Measurements from ENCODE around the gene RAD1.

The RAD1 gene

DNA sequence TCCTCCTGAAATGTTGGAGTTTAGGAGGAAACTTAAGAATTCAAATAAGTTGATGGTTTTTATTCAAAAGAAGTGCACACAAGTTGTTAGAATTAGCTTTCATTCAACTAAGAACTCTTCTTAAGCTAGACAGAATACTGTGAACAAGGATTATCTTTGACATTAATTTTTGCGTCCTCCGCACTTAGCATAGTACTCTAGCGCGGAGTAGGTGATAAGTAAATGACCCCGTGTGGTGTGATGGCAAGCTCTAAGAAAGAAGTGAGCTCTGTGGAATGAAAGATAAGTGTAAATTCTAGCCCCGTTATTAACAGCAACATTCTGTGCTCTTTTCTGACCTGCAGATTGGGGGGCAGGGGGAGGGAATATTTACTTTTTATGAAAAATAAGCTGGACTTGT lies 1.2 kb upstream of the RAD1 start:
- DNase-seq (ENCODE audit: low spot score), result no peak

DNA sequence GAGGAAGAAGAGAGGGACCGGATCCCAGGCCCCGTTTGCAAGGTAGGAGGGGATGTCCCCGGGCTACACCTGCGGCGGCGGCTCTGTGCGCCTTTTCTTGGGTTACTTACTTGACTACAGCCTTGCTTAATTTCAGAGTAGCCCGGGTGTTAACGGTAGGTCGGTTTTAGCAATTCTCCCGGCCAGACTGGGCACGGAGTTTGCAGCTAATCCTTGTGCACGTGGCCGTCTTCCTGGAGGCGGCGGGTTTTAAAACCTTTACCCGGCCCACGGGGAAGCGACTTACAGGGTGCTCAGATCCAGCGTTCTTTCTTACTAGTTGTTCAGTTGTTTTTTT lies 520 bp upstream of the RAD1 start:
- no peak for DNase-seq (ENCODE audit: low spot score)

DNA sequence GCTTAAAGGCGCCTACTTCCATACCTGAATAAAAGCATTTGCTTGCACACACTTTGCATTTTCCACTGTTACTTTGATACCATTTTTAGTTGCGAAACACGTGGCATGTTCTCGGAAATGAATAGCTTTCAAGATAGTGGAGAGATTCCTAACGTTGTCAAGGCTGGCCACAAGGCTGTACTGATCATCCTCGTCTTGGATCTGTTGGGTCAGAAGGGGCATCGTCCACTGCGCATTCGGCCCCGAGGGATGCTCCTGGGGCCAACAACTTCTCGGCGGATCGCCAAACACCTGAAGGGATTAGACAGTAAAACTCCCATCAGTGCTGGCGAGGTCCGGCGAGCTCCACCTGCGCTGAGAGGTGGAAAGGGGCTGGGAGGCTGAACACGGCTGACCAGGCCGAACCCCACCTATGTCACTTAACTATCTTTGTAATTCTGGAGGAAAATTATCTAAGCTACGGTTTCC lies 599 bp downstream of the RAD1 start:
- DNase-seq (ENCODE audit: low spot score), result no peak

DNA sequence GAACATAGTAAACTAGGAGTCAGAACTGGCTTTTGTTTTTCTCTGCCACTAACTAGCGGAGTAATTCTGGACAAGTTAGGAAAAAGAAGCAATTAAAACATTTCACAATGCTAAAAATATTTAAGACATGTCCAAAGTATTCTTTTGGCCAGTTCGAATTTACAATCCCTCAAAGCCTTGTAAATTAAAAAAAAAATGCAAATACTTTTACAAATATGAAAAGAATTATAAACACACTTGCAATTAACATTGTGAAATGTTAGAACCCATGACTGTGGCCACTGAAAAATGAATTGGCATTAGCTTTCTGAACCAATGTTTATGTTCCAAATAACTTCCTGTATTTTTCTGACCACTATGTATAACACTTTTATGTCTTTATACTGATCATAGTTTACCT lies 2.2 kb downstream of the RAD1 start:
- no peak for DNase-seq (ENCODE audit: low spot score)

DNA sequence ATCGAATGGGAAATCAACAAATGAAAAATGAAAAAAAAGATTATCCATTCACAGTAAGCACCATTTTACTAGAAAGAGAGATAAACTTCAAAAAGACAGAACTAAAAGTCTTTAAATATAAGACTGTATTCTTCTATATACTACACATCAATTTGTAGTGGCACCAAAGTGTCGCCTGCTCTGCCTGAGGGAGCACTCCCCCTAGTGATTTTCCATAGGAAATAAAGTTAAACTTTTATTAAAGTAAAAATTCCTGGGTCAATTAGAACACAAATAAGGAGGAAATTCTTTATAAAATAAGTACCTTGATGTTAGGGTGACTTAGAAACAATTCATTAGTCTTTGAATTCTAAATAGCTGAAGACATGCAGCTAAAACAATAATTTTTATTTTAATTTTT lies 9.7 kb downstream of the RAD1 start:
- DNase-seq (ENCODE audit: low spot score), result no peak

DNA sequence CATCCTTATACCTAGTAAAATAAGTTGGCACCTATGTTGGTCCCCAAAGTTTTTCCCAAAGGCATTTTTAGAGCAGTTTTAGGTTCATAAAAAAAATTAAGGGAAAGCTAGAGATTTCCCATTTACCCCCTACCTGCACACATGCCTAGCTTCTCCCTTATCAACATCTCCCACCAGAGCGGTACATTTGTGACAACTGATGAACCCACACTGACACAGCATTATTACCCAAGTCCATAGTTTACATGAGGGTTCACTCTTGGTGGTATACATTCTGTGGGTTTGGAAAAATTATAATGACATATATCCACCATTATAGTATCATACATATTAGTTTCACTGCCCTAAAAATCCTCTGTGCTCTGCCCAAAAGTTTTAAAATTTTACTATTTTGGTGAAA lies 12.0 kb downstream of the RAD1 start:
- DNase-seq (ENCODE audit: low spot score), result no peak

DNA sequence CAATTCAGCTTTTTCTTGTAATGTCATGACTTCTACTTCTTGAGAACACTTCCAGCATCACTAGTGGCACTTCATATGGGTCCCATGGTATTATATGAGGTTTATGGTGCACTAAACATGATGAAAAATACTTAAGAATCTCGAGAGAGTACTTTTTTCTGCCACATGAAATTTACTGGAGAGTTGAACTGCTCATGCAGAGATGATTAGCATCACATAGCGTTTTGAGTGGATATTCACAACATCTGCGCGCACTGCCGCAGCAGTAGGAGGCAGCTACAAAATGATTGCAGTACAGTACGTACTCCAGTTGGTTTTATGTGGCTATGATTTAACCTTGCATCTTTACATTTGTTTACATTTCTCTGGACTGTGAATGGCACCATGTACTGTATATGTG lies 14.7 kb downstream of the RAD1 start:
- DNase-seq (ENCODE audit: low spot score), result no peak

DNA sequence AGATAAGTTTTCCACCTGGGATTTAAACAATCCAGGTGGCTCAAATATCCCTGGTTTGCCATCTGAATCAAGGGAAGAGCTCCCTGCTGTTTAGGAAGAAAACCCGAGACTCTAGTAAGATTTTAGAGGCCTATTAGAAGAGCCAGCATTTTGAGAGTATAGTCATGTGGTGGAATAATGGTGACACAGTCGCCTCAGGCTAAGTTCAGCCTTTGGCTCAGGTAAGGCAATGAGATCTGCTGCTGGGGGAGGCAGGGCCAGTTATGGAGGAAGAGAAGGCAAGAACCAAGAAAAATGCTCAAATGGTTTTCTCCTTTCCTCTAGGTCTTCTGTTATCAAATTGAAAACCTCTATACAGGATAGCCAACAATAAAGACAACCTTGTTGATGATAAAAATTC lies 16.2 kb downstream of the RAD1 start:
- no peak for DNase-seq (ENCODE audit: low spot score)

DNA sequence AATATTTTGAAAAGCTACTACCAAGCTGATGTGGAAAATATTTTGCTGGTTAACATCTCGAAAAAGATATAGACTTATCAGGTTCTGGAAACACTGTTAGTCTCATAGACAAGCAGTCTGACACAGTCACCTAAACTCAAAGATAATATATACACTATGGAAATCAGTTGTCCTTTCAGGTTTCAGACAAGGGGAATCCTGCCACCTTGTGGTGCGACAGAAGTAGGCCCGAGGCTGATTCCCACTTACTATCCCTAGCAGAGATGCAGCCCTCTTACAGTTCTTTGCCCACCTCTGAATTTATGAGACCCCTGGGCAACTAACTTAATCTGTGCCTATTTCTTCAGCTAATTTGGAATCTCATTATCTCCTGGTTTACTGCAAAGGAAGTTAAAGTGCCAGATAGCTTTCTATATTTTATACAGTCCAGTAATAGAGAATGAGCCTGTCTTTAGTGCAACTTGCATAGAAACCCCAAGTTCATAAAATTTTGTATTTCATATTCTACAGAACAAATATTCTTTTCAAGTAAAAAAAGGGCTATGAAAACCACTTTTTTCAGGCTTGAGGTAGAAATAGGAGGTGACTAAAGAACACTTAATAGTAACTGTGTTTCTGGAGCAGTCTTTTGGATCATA lies 16.9 kb downstream of the RAD1 start:
- peak; percentile 80 for DNase-seq (ENCODE audit: low spot score)

DNA sequence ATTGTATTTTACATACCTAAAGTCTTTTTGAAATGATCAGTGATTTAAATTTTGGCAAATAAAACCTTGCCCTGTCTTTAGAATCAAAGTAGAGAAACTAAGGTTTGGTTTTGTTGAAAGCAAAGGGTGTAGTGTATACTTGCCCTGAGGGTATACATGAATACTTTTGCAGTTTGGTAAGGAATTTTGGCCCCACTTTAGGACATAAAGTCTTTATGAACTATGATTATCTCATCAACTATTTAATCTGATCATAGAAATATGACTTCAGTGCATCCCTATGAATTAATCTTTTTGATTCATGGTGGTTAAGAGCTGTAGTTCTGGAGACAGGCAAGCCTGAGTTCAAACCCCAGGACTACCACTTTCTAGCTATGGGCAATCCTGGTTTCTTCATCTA lies 17.7 kb downstream of the RAD1 start:
- no peak for DNase-seq (ENCODE audit: low spot score)

DNA sequence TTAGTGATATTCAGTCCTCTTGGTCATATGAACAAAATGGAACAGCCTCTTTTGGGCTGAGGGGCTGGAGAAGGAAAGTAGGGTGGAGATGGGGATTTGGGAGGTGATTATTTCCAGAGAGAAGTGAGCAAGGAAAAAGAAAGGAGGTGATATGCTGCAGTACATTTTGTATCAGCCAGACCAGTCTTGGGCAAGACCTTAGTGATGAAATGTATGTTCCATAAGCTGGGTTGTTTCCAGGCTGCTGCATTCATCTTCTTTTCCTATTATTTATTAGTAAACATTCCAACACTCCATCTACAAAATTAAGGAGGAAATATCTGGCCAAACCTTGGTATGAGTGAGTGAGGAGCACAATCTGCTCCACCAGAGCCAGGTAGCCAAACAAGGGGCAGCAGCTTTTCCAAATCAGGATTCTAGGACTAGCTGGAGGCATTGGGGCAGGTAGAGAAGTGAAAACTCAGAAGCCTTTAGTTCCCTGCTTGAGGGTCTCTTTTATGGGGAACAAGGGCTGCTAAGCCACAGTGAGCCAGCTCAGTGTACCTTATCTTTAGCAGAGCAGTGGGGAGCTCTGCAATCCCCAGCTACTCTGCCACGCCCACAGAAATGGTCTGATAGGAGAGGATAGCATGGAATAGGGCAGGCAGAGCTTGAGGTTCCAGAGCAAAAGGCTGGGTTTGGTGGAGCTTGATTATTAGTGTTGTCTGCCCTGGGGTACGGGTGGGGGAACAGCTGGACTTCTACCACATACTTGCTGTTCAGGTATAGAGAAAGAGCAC lies 19.5 kb downstream of the RAD1 start:
- no peak for DNase-seq (ENCODE audit: low spot score)

DNA sequence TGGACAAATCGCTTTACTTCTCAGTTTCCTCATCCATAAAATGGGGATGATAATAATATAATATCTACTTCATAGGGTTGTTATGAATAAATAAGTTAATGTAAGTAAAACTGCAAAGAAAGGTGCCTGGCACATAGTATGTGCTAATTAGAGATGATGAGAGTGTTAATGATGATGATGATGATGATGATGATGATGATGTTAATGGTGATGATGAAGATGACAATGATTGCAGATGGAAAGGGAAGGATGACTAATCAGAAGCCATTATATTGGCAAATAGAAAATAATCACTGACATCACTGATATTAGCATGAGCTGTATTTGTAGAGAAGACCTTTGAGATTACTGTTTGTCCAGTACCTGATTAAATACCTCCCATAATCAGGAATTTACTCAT lies 20.6 kb downstream of the RAD1 start:
- no peak for DNase-seq (ENCODE audit: low spot score)

DNA sequence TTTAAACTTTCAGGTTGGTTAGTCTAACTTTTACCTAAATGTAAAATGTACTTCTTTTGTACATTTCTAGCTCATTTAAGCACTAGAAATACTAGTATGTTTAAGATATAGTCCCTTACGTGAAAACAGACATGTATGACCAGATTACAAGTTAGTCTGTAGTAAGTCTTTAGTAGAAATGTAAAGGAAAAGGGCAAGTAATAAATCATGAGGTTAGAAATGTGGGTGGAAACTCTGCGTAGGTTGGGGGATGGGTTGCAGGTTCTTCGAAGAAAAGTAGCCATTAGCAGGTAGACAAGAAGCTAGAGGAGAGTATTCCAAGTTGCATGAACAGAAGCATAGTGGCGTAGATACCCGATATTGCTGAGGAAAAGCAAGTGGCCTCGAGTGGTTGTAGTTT lies 22.9 kb downstream of the RAD1 start:
- DNase-seq (ENCODE audit: low spot score), result no peak

DNA sequence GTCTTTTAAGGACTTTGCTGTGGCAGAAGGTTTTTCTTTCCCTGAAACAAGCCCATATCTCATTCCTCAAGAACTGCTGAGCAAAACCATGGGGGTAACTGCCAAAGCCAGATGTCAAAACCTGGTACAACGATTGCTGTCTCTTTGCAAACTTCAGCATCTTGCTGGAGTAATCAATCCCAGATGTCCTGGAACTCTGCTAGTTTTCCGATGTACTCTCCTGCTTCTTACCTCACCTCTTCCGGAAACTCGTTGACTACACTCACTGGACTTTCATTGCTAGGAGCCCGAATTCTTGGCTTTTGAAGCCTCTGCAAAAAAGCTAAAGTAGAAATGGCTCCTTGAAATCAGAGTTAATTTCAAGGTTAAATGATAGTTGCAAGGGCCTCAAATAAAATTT lies 23.3 kb downstream of the RAD1 start:
- DNase-seq (ENCODE audit: low spot score), result no peak

DNA sequence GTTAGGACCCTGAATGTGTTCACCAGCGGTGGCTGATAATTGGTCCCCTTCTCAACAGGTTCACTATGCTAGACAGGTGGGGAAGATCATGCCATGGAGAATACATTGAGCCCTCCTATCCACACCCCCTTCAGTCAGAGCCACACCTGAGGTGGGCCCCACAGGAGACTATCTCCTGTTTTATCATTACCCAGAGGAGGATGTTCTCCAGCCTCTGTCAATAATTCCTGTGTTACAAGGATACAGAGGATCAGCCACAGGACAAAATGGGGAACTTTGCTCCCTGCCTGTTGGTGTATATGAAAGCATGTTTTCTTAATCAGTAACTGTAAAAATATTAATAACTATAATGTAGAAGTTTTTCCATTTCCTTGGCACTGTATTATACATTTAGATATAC lies 25.9 kb downstream of the RAD1 start:
- no peak for DNase-seq (ENCODE audit: low spot score)

DNA sequence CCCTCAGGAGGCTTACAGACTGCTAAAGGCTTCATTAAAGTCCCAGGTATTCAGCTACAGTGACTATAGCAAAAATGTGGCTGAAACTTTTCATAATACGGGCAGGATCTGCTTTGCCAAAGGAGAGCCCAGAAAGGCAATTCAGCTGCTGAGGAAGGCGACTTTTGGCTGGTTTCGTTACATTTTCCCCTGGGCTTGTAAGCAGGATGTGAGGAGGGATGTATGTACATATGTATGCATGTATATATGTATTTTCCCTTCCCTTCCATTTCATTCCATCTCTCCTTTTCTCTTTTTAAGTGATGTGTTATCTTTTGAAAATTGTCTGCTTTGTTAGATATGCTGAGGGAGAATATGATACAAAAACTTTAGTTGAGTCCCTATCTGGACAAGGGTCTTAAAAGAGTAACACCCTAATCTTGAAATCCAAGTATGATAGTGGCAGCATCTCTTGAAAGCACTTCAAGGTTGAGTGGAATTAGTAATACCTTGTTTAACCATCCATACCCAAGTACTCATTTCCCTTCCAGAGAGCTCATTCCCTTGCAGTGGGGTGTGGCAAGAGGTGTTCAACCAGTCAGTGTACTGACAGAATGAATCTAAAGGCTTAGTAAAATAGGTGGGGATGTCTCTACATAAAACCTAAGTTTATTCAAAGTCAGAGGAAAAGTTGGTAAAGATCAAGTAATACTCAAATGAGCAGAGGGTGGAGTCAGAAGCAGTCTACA lies 28.7 kb downstream of the RAD1 start:
- no peak for DNase-seq (ENCODE audit: low spot score)

DNA sequence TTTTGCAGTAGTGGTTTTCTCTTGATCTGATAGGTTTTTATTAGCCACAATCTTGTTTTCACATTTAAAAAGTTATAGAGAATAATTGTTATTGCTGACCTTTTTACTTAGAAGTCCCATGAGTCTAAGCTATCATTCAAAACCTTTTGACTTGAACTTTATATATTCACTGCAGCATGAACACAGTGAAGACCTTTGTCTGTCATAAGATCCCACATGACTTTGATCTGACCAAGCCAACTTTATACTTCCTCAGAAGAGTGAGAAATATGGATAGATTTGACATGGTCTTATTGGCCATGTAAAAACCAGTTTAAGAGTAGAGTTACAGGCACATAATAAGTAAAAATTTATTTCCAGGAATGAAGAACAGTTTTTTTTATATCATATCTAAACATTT lies 34.1 kb downstream of the RAD1 start:
- DNase-seq (ENCODE audit: low spot score), result no peak

DNA sequence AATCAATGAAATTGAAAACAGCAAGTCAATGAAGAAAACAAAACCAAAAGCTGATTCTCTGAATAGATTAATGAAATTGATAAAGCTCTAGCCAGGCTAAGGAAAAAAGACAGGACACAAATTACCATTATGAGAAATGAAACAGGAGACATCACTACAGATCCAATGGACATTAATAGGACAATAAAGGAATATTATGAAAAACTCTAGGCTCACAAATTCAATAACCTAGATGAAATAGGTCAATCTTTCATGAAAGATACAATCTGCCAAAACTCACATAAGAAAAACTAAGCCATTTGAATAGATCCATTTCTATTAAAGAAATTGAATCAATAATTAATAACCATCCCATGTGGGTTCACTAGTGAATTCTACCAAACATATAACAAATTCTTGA lies 39.0 kb downstream of the RAD1 start:
- no peak for DNase-seq (ENCODE audit: low spot score)

DNA sequence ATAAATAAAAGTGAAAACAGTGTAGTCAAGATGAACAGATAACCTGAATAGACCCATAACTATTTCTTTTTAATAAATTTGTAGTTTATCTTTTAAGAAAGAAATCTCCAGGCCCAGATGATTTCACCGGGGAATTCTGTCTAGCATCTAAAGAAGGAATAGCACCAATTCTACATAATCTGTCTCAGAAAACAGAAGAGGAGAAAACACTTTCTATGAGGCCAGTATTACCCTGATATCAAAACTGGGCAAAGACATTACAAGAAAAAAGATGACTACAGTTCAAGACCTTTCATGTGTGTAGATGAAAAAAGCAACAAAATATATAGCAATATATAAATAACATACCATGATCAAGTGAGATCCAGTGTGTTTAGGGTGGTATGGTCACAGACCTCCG lies 44.9 kb downstream of the RAD1 start:
- no peak for DNase-seq (ENCODE audit: low spot score)

DNA sequence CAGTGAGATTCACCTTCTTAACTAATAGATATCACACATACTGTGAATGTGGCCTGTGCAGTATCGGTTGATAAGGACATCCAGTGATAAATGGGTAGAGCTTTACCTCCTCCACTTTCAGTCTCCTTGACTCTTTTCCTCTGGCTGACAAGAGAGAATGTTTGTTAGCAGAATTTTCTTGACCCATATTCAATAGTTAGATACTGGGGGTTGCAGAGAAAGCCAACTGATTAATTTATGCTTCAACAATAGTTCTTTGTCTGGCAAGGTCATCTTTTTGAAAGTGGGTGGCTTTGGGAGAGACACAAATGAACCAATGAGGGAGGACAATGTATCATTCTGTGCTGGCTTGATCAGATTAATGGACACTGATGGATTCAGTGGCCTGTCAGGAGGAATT lies 46.0 kb downstream of the RAD1 start:
- DNase-seq (ENCODE audit: low spot score), result peak; percentile 86

DNA sequence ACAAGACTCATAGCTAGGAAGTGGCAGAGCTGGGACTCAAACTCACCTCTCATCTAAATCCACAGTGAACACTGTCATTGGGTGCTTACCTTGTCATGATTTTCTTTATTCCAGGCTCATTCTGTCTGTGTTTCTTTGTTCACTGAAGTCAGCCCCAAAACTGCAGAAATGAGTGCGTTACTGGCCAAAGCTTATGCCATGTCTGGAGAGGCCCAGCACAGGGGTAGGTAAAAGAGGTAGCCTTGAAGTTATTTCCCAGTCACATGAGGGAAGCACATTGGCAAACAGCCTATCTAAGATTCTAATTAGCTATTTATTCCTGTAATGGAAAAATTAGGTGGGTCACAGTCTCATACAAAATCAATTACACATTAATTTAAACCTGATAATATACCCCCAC lies 46.5 kb downstream of the RAD1 start:
- DNase-seq (ENCODE audit: low spot score), result peak; percentile 52

DNA sequence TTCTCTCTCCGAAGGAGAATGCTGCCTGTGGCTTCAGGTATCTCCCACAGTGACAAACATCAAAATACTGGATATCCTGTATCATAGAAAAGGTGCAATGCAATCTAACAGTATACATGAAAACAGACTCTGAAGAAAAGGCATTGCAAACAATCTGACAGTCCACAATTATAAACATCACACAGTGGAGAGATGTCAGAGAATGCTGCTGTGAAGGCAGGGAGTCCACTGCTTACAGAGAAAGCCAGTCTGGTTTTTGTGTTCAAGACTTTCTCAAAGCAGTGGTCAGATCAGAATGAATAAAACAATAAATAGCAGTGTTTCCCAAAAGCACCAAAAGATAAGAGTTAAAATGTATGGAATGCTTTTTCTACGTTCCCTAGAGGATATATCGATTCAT lies 47.6 kb downstream of the RAD1 start:
- peak; percentile 47 for DNase-seq (ENCODE audit: low spot score)

DNA sequence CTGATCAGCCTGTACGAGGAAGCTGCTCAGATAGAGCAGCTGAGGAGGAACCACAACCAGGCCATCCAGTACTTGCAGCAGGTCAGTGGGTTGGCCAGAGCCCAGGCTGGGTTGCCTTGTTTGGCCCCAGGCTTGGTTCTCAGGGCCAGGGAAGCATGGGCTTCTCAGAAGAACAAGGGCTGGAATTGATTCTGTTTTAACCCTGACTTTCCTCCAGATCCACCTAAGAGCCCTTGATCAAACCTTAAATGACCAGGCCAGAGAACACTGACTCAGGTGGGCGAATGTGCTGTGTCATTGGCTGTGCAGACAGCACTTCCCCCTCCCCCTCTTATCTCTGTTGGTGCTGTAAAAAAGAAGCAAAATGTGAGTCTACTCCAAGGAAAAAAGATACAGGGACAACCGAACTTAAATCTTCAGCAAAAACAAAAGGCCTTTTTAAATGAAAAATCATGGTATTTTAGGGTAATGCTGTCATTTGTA lies 48.3 kb downstream of the RAD1 start:
- DNase-seq (ENCODE audit: low spot score), result peak; percentile 49

Measured in globus pallidus (tissue), 1 donor.